Kidney capillary endothelial cell (primary cell): ENCODE measurements around the gene LRRC55.
A peak's percentile ranks its signal among the peaks of the same experiment; 100 is the strongest.
"Not testable (repeated sequence)": the region's sequence is repeated elsewhere in the genome, so short reads cannot be mapped to it uniquely, and the experiment has no call there.

Source experiments
- DNase-seq: peaks from one replicate; pipeline ENCODE4 v3.0.0-alpha.2; 2018; ENCODE audit warnings: low spot score

The LRRC55 gene

GRCh38 chr11:57161351-57161750, 20.4 kb upstream of the LRRC55 start:
- DNase-seq: no peak

GRCh38 chr11:57162179-57162898, 19.4 kb upstream of the LRRC55 start:
- no peak for DNase-seq

GRCh38 chr11:57163160-57163868, 18.4 kb upstream of the LRRC55 start:
- no peak for DNase-seq

- peak; percentile 36 for DNase-seq
Measured at GRCh38 chr11:57164317-57164716, 17.4 kb upstream of the LRRC55 start.

- no peak for DNase-seq
Measured at GRCh38 chr11:57167125-57167846, 14.5 kb upstream of the LRRC55 start.

GRCh38 chr11:57169732-57170313, 11.9 kb upstream of the LRRC55 start:
- not testable (repeated sequence) for DNase-seq

- DNase-seq: no peak
Measured at GRCh38 chr11:57172031-57172430, 9.7 kb upstream of the LRRC55 start.

GRCh38 chr11:57174656-57175055, 7.1 kb upstream of the LRRC55 start:
- no peak for DNase-seq

GRCh38 chr11:57175478-57175877, 6.3 kb upstream of the LRRC55 start:
- DNase-seq: no peak

GRCh38 chr11:57178334-57178733, 3.4 kb upstream of the LRRC55 start:
- DNase-seq: no peak

GRCh38 chr11:57179681-57180080, 2.1 kb upstream of the LRRC55 start:
- no peak for DNase-seq

- DNase-seq: no peak
Measured at GRCh38 chr11:57180081-57180561, 1.6 kb upstream of the LRRC55 start.

- DNase-seq: no peak
Measured at GRCh38 chr11:57180964-57181363, 789 bp upstream of the LRRC55 start.

GRCh38 chr11:57182896-57183295, 1.1 kb downstream of the LRRC55 start:
- no peak for DNase-seq

- DNase-seq: no peak
Measured at GRCh38 chr11:57190548-57190947, 8.8 kb downstream of the LRRC55 start.

- no peak for DNase-seq
Measured at GRCh38 chr11:57191311-57192219, 9.8 kb downstream of the LRRC55 start.

GRCh38 chr11:57192316-57192715, 10.6 kb downstream of the LRRC55 start:
- DNase-seq: no peak

- no peak for DNase-seq
Measured at GRCh38 chr11:57196596-57196995, 14.8 kb downstream of the LRRC55 start.

GRCh38 chr11:57197762-57198161, 16.0 kb downstream of the LRRC55 start:
- DNase-seq: no peak

- DNase-seq: no peak
Measured at GRCh38 chr11:57199330-57199729, 17.6 kb downstream of the LRRC55 start.

GRCh38 chr11:57200917-57201316, 19.2 kb downstream of the LRRC55 start:
- no peak for DNase-seq
